HEK293 (cell line): ENCODE measurements around the gene ARID3B.
"Not testable (repeated sequence)": the region's sequence is repeated elsewhere in the genome, so short reads cannot be mapped to it uniquely, and the experiment has no call there.

Source experiments
- CTCF ChIA-PET: fragments of 350-600 bp; formaldehyde crosslinking; extraction: SDS; loops from one replicate; lab custom pipeline; 2021; ENCODE audit warnings: antibody characterized with exemption; lab: Yijun Ruan, JAX
- POLR2A ChIA-PET: fragments of 300-600 bp; formaldehyde crosslinking; extraction: SDS; loops from one replicate; lab custom pipeline; 2020; ENCODE audit warnings: antibody characterized with exemption, inconsistent platforms; lab: Yijun Ruan, JAX
- H3K27ac ChIP-seq: fragments of 200-500 bp; sonication (Bioruptor generic); 2 replicates; pipeline ENCODE4 v1.5.1; 2014; ENCODE audit warnings: low read depth, low read length, control low read depth, inconsistent platforms; ENCODE audit errors: extremely low read depth
- H3K36me3 ChIP-seq, 2 experiments: fragments of 200-500 bp in 1 of 2; sonication (Bioruptor generic) in 1 of 2; 1 replicate in 1 of 2; 2 replicates in 1 of 2; pipeline ENCODE4 v1.5.1; 2014 to 2017; ENCODE audit warnings: inconsistent platforms in 2 of 2, low read length in 2 of 2; ENCODE audit not compliant: control insufficient read depth in 2 of 2, insufficient read depth in 1 of 2
- H3K4me1 ChIP-seq: fragments of 200-500 bp; sonication (Bioruptor generic); 2 replicates; pipeline ENCODE4 v1.5.1; 2014; ENCODE audit warnings: mild to moderate bottlenecking, low read length, inconsistent platforms; ENCODE audit not compliant: control insufficient read depth, insufficient read depth
- H3K4me3 ChIP-seq: 2 replicates; pipeline ENCODE4 v1.5.1; 2011; ENCODE audit warnings: low read depth, mild to moderate bottlenecking, control low read depth, low read length, moderate library complexity
- H3K9me3 ChIP-seq: fragments of 200-500 bp; sonication (Bioruptor generic); 2 replicates; pipeline ENCODE4 v1.5.1; 2014; ENCODE audit warnings: low read depth, low read length, inconsistent platforms; ENCODE audit not compliant: control insufficient read depth, insufficient read depth
- ELK4 ChIP-seq: IDR thresholded peaks from 2 replicates; pipeline ENCODE4 v1.6.1; 2011; ENCODE audit warnings: mild to moderate bottlenecking, low read depth, low read length, borderline replicate concordance
- PRDM1 ChIP-seq: fragments of 450-650 bp; formaldehyde crosslinking; IDR thresholded peaks from 2 replicates; pipeline ENCODE4; 2016; ENCODE audit warnings: missing biosample characterization, missing genetic modification characterization
- REST ChIP-seq: fragments of 450-650 bp; formaldehyde crosslinking; IDR thresholded peaks from 2 replicates; pipeline ENCODE4 v1.5.1; 2016; ENCODE audit warnings: missing biosample characterization, missing genetic modification characterization
- SP7 ChIP-seq: fragments of 450-650 bp; formaldehyde crosslinking; IDR thresholded peaks from 2 replicates; pipeline ENCODE4 v1.5.1; 2016; ENCODE audit warnings: missing biosample characterization, missing genetic modification characterization
- ZBTB10 ChIP-seq: fragments of 450-650 bp; formaldehyde crosslinking; IDR thresholded peaks from 2 replicates; pipeline ENCODE4 v1.5.1; 2016; ENCODE audit warnings: missing biosample characterization, missing genetic modification characterization
- ZBTB20 ChIP-seq: fragments of 450-650 bp; formaldehyde crosslinking; IDR thresholded peaks from 2 replicates; pipeline ENCODE4 v1.5.1; 2016; ENCODE audit warnings: missing biosample characterization, missing genetic modification characterization
- ZNF121 ChIP-seq: fragments of 450-650 bp; formaldehyde crosslinking; IDR thresholded peaks from 2 replicates; pipeline ENCODE4 v1.5.1; 2016; ENCODE audit warnings: missing biosample characterization, missing genetic modification characterization
- ZNF146 ChIP-seq: fragments of 450-650 bp; formaldehyde crosslinking; IDR thresholded peaks from 2 replicates; pipeline ENCODE4 v1.5.1; 2016; ENCODE audit warnings: missing biosample characterization, missing genetic modification characterization
- ZNF23 ChIP-seq: fragments of 450-650 bp; formaldehyde crosslinking; IDR thresholded peaks from 2 replicates; pipeline ENCODE4 v1.5.1; 2016; ENCODE audit warnings: missing biosample characterization, missing genetic modification characterization, borderline replicate concordance
- ZNF571 ChIP-seq: fragments of 450-650 bp; formaldehyde crosslinking; IDR thresholded peaks from 2 replicates; pipeline ENCODE4 v1.5.0; 2017; ENCODE audit warnings: missing biosample characterization, missing genetic modification characterization
- ZNF596 ChIP-seq: fragments of 450-650 bp; IDR thresholded peaks from 2 replicates; pipeline ENCODE4 v1.5.0; 2018; ENCODE audit warnings: missing biosample characterization, mild to moderate bottlenecking, missing genetic modification characterization, moderate library complexity

ARID3B gene

GRCh38 chr15:74505837-74506514 lies 35.0 kb upstream of the ARID3B start:
- Histone ChIP-seq H3K4me3 (no peak overlapping the region), H3K4me1 (no peaks in the 10 kb centered on the region), H3K27ac (no peak overlapping the region), H3K36me3 (peaks cover 0 to 3% of the 10 kb centered on the region in 2 experiments; a peak in 1 of 3 replicates), H3K9me3 (no peaks in the 10 kb centered on the region)
- CTCF ChIA-PET: no interaction called here
- TF ChIP-seq ZNF596 (tag by site-specific recombination) (no peak), ZBTB10 (no peak), ZNF571 (tag by site-specific recombination) (no peak), ZNF146 (tag by site-specific recombination) (no peak), SP7 (no peak), ZBTB20 (peak; percentile 38; the same call in 1 of the 2 replicates), PRDM1 (tag by site-specific recombination) (no peak)
- POLR2A ChIA-PET: no interaction called here

- ChIA-PET CTCF (interaction anchor here (0.9 kb wide), 1 partner anchor 17 kb away, joined by 3 read pairs; no protein-coding TSS in a partner anchor), POLR2A (no interaction called here)
- Histone ChIP-seq H3K27ac (no peak overlapping the region), H3K4me3 (no peak overlapping the region), H3K9me3 (no peaks in the 10 kb centered on the region), H3K4me1 (no peaks in the 10 kb centered on the region), H3K36me3 (peaks cover 0 to 3% of the 10 kb centered on the region in 2 experiments; a peak in 1 of 3 replicates)
- peak; percentile 74; the same call in 1 of the 2 replicates for TF ChIP-seq ZNF121
- no peak for TF ChIP-seq REST (tag by site-specific recombination)
These were observed 34.5 kb upstream of the ARID3B start for GRCh38 chr15:74506515-74506840.

GRCh38 chr15:74511583-74511982 lies 29.4 kb upstream of the ARID3B start:
- ChIA-PET CTCF (no interaction called here), POLR2A (no interaction called here)
- H3K27ac ChIP-seq: no peak overlapping the region
- H3K4me3 ChIP-seq: no peak overlapping the region
- no peaks in the 10 kb centered on the region; a peak in 1 of 3 replicates for H3K36me3 ChIP-seq
- no peak for TF ChIP-seq ZNF23 (tag by site-specific recombination)
- TF ChIP-seq ELK4: no peak
- peak; percentile 67; the same call in 1 of the 2 replicates for TF ChIP-seq ZNF121
- TF ChIP-seq, all 188 proteins: peak for 1
- no peaks in the 10 kb centered on the region for H3K9me3 ChIP-seq
- no peaks in the 10 kb centered on the region for H3K4me1 ChIP-seq

GRCh38 chr15:74514059-74514458 lies 27.0 kb upstream of the ARID3B start:
- CTCF ChIA-PET: interaction anchor here (0.6 kb wide), 1 partner anchor 19 kb away, joined by 6 read pairs; no protein-coding TSS in a partner anchor
- H3K9me3 ChIP-seq, H3K36me3 ChIP-seq, H3K4me3 ChIP-seq, POLR2A ChIA-PET, H3K27ac ChIP-seq, H3K4me1 ChIP-seq: not testable (repeated sequence)
